ENCODE results near the gene RNGTT.

The RNGTT gene

DNA sequence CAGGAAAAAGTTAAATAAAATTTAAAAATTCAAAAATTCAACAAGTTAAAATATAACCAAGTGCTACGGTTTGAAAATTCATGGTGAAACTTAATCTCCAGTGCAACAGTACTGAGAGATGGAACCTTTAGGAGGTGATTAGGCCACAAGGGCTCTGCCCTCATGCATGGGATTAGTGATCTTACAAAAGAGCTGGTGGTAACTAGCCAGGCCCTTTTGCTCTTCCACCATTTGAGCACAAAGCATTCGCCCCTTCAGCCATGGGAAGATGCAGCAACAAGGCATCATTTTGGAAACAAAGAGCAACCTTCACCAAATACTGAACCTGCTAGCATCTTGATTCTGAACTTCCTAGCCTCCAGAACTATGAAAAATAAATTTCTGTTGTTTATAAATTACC, 80.9 kb downstream of the RNGTT start:
- no peak overlapping the region for H3K4me3 ChIP-seq (ENCODE audit: low read depth, low read length)
- TF ChIP-seq, protein P1, sequence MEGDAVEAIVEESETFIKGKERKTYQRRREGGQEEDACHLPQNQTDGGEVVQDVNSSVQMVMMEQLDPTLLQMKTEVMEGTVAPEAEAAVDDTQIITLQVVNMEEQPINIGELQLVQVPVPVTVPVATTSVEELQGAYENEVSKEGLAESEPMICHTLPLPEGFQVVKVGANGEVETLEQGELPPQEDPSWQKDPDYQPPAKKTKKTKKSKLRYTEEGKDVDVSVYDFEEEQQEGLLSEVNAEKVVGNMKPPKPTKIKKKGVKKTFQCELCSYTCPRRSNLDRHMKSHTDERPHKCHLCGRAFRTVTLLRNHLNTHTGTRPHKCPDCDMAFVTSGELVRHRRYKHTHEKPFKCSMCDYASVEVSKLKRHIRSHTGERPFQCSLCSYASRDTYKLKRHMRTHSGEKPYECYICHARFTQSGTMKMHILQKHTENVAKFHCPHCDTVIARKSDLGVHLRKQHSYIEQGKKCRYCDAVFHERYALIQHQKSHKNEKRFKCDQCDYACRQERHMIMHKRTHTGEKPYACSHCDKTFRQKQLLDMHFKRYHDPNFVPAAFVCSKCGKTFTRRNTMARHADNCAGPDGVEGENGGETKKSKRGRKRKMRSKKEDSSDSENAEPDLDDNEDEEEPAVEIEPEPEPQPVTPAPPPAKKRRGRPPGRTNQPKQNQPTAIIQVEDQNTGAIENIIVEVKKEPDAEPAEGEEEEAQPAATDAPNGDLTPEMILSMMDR (IDR thresholded peaks at IDR 0.05; ENCODE audit: low read depth, low read length): no peak

- H3K4me3 ChIP-seq (ENCODE audit: low read depth, low read length): no peak overlapping the region
- TF ChIP-seq, protein P1 (IDR thresholded peaks at IDR 0.05; ENCODE audit: low read depth, low read length): no peak
Measured at GRCh38 chr6:88881451-88881850, 82.0 kb downstream of the RNGTT start.

DNA sequence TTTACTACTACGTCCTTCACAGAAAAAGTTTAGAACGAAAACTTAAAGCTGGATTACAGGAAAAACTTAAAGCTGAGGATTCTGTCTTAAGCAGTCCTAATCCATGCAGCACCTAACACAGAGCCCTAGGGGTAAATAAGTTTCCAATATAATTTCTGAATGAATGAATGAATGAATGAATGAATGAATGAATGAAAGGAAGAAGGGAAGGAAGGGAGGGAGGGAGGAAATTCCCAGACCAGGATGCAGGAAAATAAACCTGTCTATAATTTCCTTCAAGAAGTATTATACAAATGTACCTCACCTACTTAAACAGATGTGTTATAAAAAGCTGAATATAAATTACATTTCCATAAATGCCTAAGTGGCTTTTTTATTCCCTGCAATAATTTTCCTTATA, 83.4 kb downstream of the RNGTT start:
- TF ChIP-seq, protein P1 (IDR thresholded peaks at IDR 0.05; ENCODE audit: low read depth, low read length): no peak

DNA sequence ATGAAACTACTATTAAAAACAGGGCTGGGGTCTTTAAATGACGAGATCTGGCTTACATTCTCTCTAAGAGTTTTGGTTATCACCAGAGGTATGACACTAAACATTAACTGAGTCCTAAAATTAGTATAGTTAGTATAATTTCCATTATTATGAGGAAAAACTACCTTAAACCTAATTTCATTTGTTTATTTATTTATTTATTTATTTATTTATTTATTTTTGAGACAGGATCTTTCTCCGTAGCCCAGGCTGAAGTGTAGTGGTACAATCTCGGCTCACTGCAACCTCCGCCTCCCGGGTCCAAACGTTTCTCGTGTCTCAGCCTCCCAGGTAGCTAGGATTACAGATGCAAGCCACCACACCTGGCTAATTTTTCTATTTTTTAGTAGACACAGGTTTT, 85.5 kb downstream of the RNGTT start:
- no peak overlapping the region for H3K4me3 ChIP-seq (ENCODE audit: low read depth, low read length)
- TF ChIP-seq, protein P1 (IDR thresholded peaks at IDR 0.05; ENCODE audit: low read depth, low read length): no peak

More for the DNA sequence above, 83.4 kb downstream of the RNGTT start:
- H3K4me3 ChIP-seq (ENCODE audit: low read depth, low read length): no peak overlapping the region

GRCh38 chr6:88872962-88873361, 90.5 kb downstream of the RNGTT start:
- no peak overlapping the region for H3K4me3 ChIP-seq (ENCODE audit: low read depth, low read length)
- TF ChIP-seq, protein P1 (IDR thresholded peaks at IDR 0.05; ENCODE audit: low read depth, low read length): no peak

DNA sequence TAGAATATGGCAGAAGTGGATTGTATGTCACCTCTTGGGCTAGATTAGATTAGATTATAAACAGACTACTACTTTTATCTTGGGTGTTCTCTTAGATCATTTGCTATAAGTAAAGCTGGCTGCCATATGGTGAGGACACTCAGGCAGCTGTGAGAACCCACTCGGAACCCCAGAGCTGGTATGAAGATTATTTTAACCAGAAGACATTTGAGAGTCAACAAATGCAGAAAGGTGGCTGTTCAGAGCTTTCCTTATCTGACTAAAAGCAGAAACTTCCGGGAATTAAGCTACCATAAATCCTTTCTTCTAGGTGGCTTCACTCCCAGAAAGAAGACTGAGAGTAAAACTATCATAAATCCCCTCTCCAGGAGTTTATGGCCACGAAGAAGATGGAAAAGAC, 91.9 kb downstream of the RNGTT start:
- no peak overlapping the region for H3K4me3 ChIP-seq (ENCODE audit: low read depth, low read length)
- TF ChIP-seq, protein P1 (IDR thresholded peaks at IDR 0.05; ENCODE audit: low read depth, low read length): no peak

DNA sequence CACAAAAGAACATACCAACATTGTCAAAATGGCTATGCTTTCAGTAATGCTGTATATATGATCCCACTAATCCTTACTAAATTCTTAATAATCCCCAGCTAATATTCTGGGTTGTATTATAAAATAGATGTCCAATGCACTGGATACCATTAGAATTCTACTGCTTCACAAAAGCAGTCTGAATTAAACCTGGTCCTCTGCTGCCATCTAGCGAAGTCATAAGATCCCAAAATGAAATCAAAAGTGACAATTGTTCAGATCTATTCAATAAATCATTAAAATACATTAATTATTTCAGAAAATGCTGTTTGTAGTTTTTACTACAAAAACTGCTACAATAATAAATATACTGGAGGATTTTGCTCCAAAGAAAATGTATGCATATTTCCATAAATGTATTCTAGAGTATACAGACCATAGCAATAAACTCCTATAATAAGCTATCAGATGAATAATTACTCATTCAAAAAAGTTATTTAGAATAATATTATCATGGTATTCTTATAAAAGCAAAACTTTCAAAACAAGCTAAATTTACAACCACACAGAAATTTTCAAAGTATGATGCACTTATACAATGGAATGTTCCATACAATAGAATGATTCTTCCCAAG, 92.6 kb downstream of the RNGTT start:
- no peak overlapping the region for H3K4me3 ChIP-seq (ENCODE audit: low read depth, low read length)
- TF ChIP-seq, protein P1 (IDR thresholded peaks at IDR 0.05; ENCODE audit: low read depth, low read length): no peak

Data from WI38 (cell line).